Loucy (cell line): ENCODE results near the gene TEAD1.

Experiments used
- H2AFZ ChIP-seq: fragments of 200-600 bp; sonication (generic); 2 replicates; pipeline ENCODE4 v1.6.0; 2016; ENCODE audit warnings: antibody characterized with exemption, mild to moderate bottlenecking, low read length, moderate library complexity
- H3F3A ChIP-seq: fragments of 200-600 bp; 2 replicates; pipeline ENCODE4 v1.6.0; 2016; ENCODE audit warnings: antibody characterized with exemption, low read depth, mild to moderate bottlenecking
- H3K27me3 ChIP-seq: fragments of 200-600 bp; sonication (generic); 2 replicates; pipeline ENCODE4 v1.6.1; 2014; ENCODE audit warnings: low read length, mild to moderate bottlenecking; ENCODE audit not compliant: insufficient read depth, poor library complexity, severe bottlenecking
- H3K36me3 ChIP-seq: fragments of 200-600 bp; sonication (generic); 2 replicates; pipeline ENCODE4 v1.6.1; 2016; ENCODE audit warnings: low read length; ENCODE audit not compliant: insufficient read depth
- H3K4me1 ChIP-seq: fragments of 200-600 bp; sonication (generic); 2 replicates; pipeline ENCODE4 v1.5.1; 2014; ENCODE audit warnings: low read length, mild to moderate bottlenecking; ENCODE audit not compliant: insufficient read depth, poor library complexity, severe bottlenecking
- H3K4me2 ChIP-seq: fragments of 200-600 bp; sonication (generic); 2 replicates; pipeline ENCODE4 v1.6.0; 2014; ENCODE audit warnings: antibody characterized with exemption, low read length, low read depth, mild to moderate bottlenecking; ENCODE audit not compliant: poor library complexity, severe bottlenecking
- H3K4me3 ChIP-seq: fragments of 200-600 bp; sonication (generic); 2 replicates; pipeline ENCODE4 v1.5.1; 2014; ENCODE audit warnings: low read length, mild to moderate bottlenecking, mixed read lengths; ENCODE audit not compliant: poor library complexity, severe bottlenecking
- H3K79me2 ChIP-seq: fragments of 200-600 bp; sonication (generic); 2 replicates; pipeline ENCODE4 v1.6.1; 2014; ENCODE audit warnings: low read length; ENCODE audit not compliant: insufficient read depth
- H3K9ac ChIP-seq: fragments of 200-600 bp; sonication (generic); 2 replicates; pipeline ENCODE4 v1.6.0; 2014; ENCODE audit warnings: mild to moderate bottlenecking, low read depth, low read length, moderate library complexity; ENCODE audit not compliant: poor library complexity, severe bottlenecking
- H3K9me2 ChIP-seq: fragments of 200-600 bp; sonication (generic); replicated peaks from 2 replicates; pipeline ENCODE4 v1.6.1; 2016; ENCODE audit warnings: low read depth, low read length, mixed read lengths
- H3K9me3 ChIP-seq: fragments of 200-600 bp; sonication (generic); 2 replicates; pipeline ENCODE4 v1.6.1; 2014; ENCODE audit warnings: mild to moderate bottlenecking, antibody characterized with exemption, low read length, low read depth; ENCODE audit not compliant: insufficient read depth
- H4K20me1 ChIP-seq: fragments of 200-600 bp; sonication (generic); 2 replicates; pipeline ENCODE4 v1.6.0; 2014; ENCODE audit warnings: antibody characterized with exemption, low read length, mild to moderate bottlenecking; ENCODE audit not compliant: insufficient read depth, poor library complexity, severe bottlenecking
- CTCF ChIP-seq: fragments of 200-600 bp; sonication (generic); conservative IDR thresholded peaks from 2 replicates; pipeline ENCODE4 v1.5.1; 2014; ENCODE audit warnings: mild to moderate bottlenecking, antibody characterized with exemption, low read length
- EZH2phosphoT487 ChIP-seq: fragments of 200-600 bp; IDR thresholded peaks from 2 replicates; pipeline ENCODE4 v1.6.1; 2018; ENCODE audit warnings: antibody characterized with exemption, mild to moderate bottlenecking, moderate library complexity, borderline replicate concordance

TEAD1 gene

GRCh38 chr11:12729941-12730340 lies 55.7 kb downstream of the TEAD1 start:
- no peaks in the 10 kb centered on the region for H3K9me3 ChIP-seq
- H3K4me2 ChIP-seq = no peak overlapping the region
- peaks cover 4% of the 10 kb centered on the region for H3K27me3 ChIP-seq
- H3F3A ChIP-seq = no peaks in the 10 kb centered on the region
- H3K4me3 ChIP-seq = no peak overlapping the region
- H3K4me1 ChIP-seq = peaks cover 5% of the 10 kb centered on the region
- H3K36me3 ChIP-seq = no peaks in the 10 kb centered on the region
- no peaks in the 10 kb centered on the region for H3K79me2 ChIP-seq
- TF ChIP-seq CTCF = no peak
- TF ChIP-seq EZH2phosphoT487 = no peak
- H4K20me1 ChIP-seq = no peaks in the 10 kb centered on the region
- no peaks in the 10 kb centered on the region for H3K9me2 ChIP-seq
- no peak overlapping the region for H2AFZ ChIP-seq
- no peak overlapping the region for H3K9ac ChIP-seq

GRCh38 chr11:12731841-12732336 lies 57.7 kb downstream of the TEAD1 start:
- Histone ChIP-seq H3K79me2 (no peaks in the 10 kb centered on the region), H4K20me1 (no peaks in the 10 kb centered on the region)

GRCh38 chr11:12733091-12733490 lies 58.9 kb downstream of the TEAD1 start:
- no peak overlapping the region for H3K4me2 ChIP-seq
- no peaks in the 10 kb centered on the region for H3F3A ChIP-seq
- no peaks in the 10 kb centered on the region for H3K4me1 ChIP-seq
- no peak overlapping the region for H3K4me3 ChIP-seq
- no peaks in the 10 kb centered on the region for H3K9me2 ChIP-seq
- no peaks in the 10 kb centered on the region for H3K36me3 ChIP-seq
- H2AFZ ChIP-seq = no peak overlapping the region
- no peaks in the 10 kb centered on the region for H4K20me1 ChIP-seq
- TF ChIP-seq EZH2phosphoT487 (no peak), CTCF (no peak)
- no peaks in the 10 kb centered on the region for H3K79me2 ChIP-seq
- H3K27me3 ChIP-seq = peaks cover 10% of the 10 kb centered on the region
- no peak overlapping the region for H3K9ac ChIP-seq
- no peaks in the 10 kb centered on the region for H3K9me3 ChIP-seq

More at GRCh38 chr11:12731841-12732336, 57.7 kb downstream of the TEAD1 start:
- no peaks in the 10 kb centered on the region for H3F3A ChIP-seq
- H2AFZ ChIP-seq = no peak overlapping the region
- H3K9ac ChIP-seq = no peak overlapping the region
- H3K4me3 ChIP-seq = no peak overlapping the region
- peaks cover 10% of the 10 kb centered on the region for H3K27me3 ChIP-seq
- no peaks in the 10 kb centered on the region for H3K36me3 ChIP-seq
- no peaks in the 10 kb centered on the region for H3K9me3 ChIP-seq
- TF ChIP-seq CTCF (no peak), EZH2phosphoT487 (no peak)
- no peaks in the 10 kb centered on the region for H3K9me2 ChIP-seq
- H3K4me2 ChIP-seq = no peak overlapping the region
- H3K4me1 ChIP-seq = no peaks in the 10 kb centered on the region
